HG03064 (cell line): ENCODE measurements around the gene GRM6.

ENCODE experiments used
- ATAC-seq: cut with Tn5 transposase; IDR thresholded peaks from one replicate; pipeline ENCODE4 v1.9.1; 2021; ENCODE audit warnings: low read depth; ENCODE audit not compliant: unreplicated experiment

Gene GRM6

DNA sequence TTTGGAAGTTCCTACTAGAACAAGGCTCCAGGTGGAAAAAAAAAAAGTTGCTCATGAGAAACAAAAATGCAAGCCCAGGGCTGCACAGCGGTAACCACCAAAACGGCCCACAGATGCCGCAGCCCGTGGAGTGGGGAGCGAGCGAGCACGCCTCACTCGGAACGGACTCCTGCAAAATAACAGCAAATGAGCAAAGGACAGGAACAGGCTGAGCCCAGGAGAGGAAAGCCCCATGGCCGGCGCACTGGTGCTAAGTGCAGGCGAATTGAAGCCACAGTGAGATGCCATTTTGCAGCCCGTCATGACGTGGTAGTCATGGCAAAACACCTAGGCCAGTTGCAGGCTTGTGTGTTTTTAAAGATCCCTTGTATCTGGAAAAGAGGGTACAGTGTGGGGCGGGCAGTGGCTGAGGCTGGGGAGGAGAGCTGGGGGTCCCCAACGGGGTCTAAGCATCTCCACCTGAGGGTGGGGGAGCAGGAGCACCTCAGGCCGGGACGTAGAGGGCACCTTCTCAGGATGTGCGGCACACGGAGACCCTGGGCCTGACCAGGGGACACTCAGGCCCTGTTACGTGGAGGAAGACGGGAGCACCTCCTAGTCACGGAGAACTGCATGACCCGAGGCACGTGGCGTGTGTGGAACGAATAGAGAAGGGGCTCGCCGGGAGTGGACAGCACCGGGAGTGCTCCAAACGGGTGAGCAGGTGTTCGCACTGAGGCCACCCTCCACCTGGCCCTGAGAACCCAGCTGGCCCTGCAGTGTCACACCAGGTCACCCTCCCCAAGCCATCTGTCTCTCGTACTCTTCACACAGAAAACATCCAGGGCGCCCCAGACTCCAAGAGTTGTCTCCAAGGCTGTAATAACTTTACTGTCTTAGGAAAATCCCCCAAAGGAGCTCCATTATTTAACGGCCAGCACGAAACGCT is 10.7 kb downstream of the GRM6 start:
- ATAC-seq, result no peak

- no peak for ATAC-seq
Measured at GRCh38 chr5:178983728-178984127, 11.4 kb downstream of the GRM6 start.

- ATAC-seq, result no peak
Measured at GRCh38 chr5:178982941-178983340, 12.2 kb downstream of the GRM6 start.

DNA sequence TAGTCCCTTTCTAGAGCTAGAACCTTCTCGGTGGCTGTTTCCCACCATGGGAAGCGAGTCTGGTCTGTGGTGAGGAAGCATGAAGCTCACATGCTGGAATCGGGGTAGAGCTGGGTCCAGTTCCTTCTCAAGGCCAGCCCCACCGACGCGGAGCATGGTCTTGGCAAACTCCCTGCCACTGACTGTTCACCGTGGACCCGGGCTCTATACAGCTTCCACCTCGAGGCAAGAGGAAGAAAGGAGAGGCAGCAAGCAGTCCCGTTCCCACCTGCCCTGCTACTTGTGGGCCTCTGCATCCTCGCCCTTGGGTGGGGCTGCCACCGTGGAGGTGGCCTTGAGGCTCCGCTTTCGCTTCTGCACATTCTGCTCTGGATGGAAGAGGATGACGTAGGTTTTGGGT is 13.7 kb downstream of the GRM6 start:
- ATAC-seq, result no peak

- ATAC-seq, result no peak
Measured at GRCh38 chr5:178965465-178966055, 29.6 kb downstream of the GRM6 start.

- no peak for ATAC-seq
Measured at GRCh38 chr5:178941361-178941760, 53.8 kb downstream of the GRM6 start.

- ATAC-seq, result no peak
Measured at GRCh38 chr5:178940569-178941360, 54.4 kb downstream of the GRM6 start, which contains the start of gene ZNF454. Gene ZNF454, plus strand, starts transcription at chr5:178941198. Its CDS starts 1,594 bp downstream, at chr5:178942792.

DNA sequence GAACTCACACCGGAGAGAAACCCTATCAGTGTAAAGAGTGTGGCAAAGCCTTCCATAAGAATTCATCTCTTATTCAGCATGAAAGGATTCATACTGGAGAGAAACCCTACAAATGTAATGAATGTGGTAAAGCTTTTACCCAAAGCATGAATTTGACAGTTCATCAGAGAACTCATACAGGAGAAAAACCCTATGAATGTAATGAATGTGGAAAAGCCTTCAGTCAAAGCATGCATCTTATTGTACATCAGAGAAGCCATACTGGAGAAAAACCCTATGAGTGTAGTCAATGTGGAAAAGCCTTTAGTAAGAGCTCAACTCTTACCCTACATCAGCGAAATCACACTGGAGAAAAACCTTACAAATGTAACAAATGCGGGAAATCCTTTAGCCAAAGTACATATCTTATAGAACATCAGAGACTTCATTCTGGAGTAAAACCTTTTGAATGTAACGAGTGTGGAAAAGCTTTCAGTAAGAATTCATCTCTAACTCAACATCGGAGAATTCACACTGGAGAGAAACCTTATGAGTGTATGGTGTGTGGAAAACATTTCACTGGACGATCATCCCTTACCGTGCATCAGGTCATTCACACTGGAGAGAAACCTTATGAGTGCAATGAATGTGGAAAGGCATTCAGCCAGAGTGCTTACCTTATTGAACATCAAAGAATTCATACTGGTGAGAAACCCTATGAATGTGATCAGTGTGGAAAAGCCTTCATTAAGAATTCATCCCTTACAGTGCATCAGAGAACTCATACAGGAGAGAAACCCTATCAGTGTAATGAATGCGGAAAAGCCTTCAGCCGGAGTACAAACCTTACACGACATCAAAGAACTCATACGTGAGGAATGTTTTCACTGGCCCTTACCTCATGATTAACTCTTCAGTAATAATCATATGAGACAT is 63.0 kb downstream of the GRM6 start:
- no peak for ATAC-seq
